GM21526 (cell line): Measurements from ENCODE around the gene CTSS.

Experiments used
- ATAC-seq: cut with Tn5 transposase; IDR thresholded peaks from one replicate; pipeline ENCODE4 v1.9.1; 2021; ENCODE audit warnings: moderate library complexity; ENCODE audit not compliant: unreplicated experiment, low FRiP score

CTSS gene

GRCh38 chr1:150706091-150706490 is 59.5 kb downstream of the CTSS start:
- ATAC-seq: no peak

- no peak for ATAC-seq
These were observed 62.2 kb downstream of the CTSS start for GRCh38 chr1:150703427-150703826.

GRCh38 chr1:150696995-150697927 is 68.3 kb downstream of the CTSS start, which contains the start of gene GOLPH3L:
GOLPH3L (minus strand) TSS chr1:150697154; CDS start chr1:150694838, 2,316 bp downstream.
- peak; percentile 95 for ATAC-seq

GRCh38 chr1:150696590-150696989 is 69.0 kb downstream of the CTSS start:
- ATAC-seq: no peak

GRCh38 chr1:150696162-150696561 is 69.4 kb downstream of the CTSS start:
- ATAC-seq: no peak

GRCh38 chr1:150695561-150695960 is 70.0 kb downstream of the CTSS start:
- no peak for ATAC-seq

GRCh38 chr1:150692720-150693119 is 72.9 kb downstream of the CTSS start:
- ATAC-seq: no peak

GRCh38 chr1:150688763-150689162 is 76.8 kb downstream of the CTSS start:
- no peak for ATAC-seq

GRCh38 chr1:150686275-150686674 is 79.3 kb downstream of the CTSS start:
- no peak for ATAC-seq

- ATAC-seq: no peak
These were observed 81.7 kb downstream of the CTSS start for GRCh38 chr1:150683914-150684313.
